Measurements from ENCODE around the gene LRRC27. TPM values are rescaled to one million over a fixed set of nuclear protein-coding genes. Genes with fewer than 3 reads are reported as not detected.

LRRC27 gene
- total RNA-seq, 6 donors from 2014 or later = 7.4 to 110 (median 15.1) TPM

DNA sequence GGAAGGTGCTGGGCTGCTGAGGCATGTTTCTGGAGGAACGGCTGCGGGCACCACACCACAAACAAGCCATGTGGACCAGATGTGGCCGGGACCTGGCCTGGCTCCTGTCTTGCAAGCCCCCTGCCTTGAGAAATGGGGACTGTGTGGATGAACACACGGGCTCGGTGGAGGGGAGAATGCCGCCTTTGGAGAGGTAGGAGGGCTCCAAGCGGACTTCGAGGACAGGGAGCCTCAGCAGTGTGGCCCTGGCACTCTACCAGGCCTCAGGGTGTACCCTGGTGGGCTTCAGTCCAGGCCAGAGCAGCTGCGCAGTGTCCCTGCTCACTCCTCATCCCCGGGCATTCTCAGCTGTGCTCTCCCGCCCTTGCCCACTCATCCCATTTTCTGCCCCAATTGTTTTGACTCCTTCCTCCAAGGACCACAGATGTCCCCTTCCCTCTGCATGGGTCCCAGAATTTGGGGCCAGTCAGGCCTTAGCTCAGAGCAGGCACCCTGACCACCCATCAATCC, 96.5 kb downstream of the LRRC27 start:
- ATAC-seq (ENCODE audit: low FRiP score in 2 of 2) = no peak
- Histone ChIP-seq H3K9me3 (no peaks in the 10 kb centered on the region), H3K4me3 (no peak overlapping the region), H3K36me3 (peaks cover 0 to 10% (median 0%) of the 10 kb centered on the region in 4 donors), H3K27ac (no peak overlapping the region), H3K27me3 (no peaks in the 10 kb centered on the region), H3K4me1 (peaks cover 7 to 17% (median 14%) of the 10 kb centered on the region in 4 donors)
- TF ChIP-seq, protein P1, sequence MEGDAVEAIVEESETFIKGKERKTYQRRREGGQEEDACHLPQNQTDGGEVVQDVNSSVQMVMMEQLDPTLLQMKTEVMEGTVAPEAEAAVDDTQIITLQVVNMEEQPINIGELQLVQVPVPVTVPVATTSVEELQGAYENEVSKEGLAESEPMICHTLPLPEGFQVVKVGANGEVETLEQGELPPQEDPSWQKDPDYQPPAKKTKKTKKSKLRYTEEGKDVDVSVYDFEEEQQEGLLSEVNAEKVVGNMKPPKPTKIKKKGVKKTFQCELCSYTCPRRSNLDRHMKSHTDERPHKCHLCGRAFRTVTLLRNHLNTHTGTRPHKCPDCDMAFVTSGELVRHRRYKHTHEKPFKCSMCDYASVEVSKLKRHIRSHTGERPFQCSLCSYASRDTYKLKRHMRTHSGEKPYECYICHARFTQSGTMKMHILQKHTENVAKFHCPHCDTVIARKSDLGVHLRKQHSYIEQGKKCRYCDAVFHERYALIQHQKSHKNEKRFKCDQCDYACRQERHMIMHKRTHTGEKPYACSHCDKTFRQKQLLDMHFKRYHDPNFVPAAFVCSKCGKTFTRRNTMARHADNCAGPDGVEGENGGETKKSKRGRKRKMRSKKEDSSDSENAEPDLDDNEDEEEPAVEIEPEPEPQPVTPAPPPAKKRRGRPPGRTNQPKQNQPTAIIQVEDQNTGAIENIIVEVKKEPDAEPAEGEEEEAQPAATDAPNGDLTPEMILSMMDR (IDR thresholded peaks at IDR 0.05) = no peak
- no peak for TF ChIP-seq POLR2A (IDR thresholded peaks at IDR 0.05)
- TF ChIP-seq POLR2AphosphoS5 (IDR thresholded peaks at IDR 0.05) = no peak
- TF ChIP-seq EP300 (IDR thresholded peaks at IDR 0.05) = no peak
- peak in 1 of 2 donors; percentile 42 for DNase-seq
- WGBS, 2 donors = 94 to 99% methylated on average over 9 to 11 of the region's 11 CpGs

Other genes with a start within 250 kb of the LRRC27 start
- 1 to 10 TPM in 2 of 6 donors, under 1 TPM in 3, not detected in 1; 0.11 to 2.2 (median 0.79) TPM for gene DPYSL4, start 145.2 kb upstream of the LRRC27 start, total RNA-seq
- gene STK32C, start 24.2 kb upstream of the LRRC27 start, total RNA-seq = 10 to 100 TPM in 4 of 6 donors, 1 to 10 TPM in 2; 4.8 to 18.3 (median 15.6) TPM
- 10 to 100 TPM; 20.2 to 54.4 (median 32.9) TPM for gene PWWP2B, start 65.0 kb downstream of the LRRC27 start, total RNA-seq
- 10 to 100 TPM; 28.6 to 81.7 (median 44.8) TPM for gene INPP5A, start 205.6 kb downstream of the LRRC27 start, total RNA-seq